Osteocyte (in vitro differentiated cells): ENCODE measurements around the gene CARD10. TPM values are rescaled to one million over a fixed set of nuclear protein-coding genes. Genes with fewer than 3 reads are reported as not detected.

Experiments used
- DNase-seq: peaks from one replicate; pipeline ENCODE4 v3.0.0; 2021; ENCODE audit warnings: mixed read lengths; ENCODE audit not compliant: unreplicated experiment; ENCODE audit errors: extremely low spot score
- H3K27ac Mint-ChIP-seq: one replicate; pipeline ENCODE4 v1.8.0; 2021; ENCODE audit warnings: mild to moderate bottlenecking, mixed read lengths; ENCODE audit not compliant: unreplicated experiment
- H3K27me3 Mint-ChIP-seq: one replicate; pipeline ENCODE4 v1.8.0; 2021; ENCODE audit warnings: mixed read lengths; ENCODE audit not compliant: unreplicated experiment
- H3K36me3 Mint-ChIP-seq: one replicate; pipeline ENCODE4 v1.8.0; 2021; ENCODE audit warnings: mixed read lengths; ENCODE audit not compliant: unreplicated experiment
- H3K4me1 Mint-ChIP-seq: one replicate; pipeline ENCODE4 v1.8.0; 2021; ENCODE audit warnings: mixed read lengths; ENCODE audit not compliant: unreplicated experiment
- H3K4me3 Mint-ChIP-seq: one replicate; pipeline ENCODE4 v1.8.0; 2021; ENCODE audit warnings: mild to moderate bottlenecking, moderate library complexity, mixed read lengths; ENCODE audit not compliant: unreplicated experiment
- H3K9me3 Mint-ChIP-seq: one replicate; pipeline ENCODE4 v1.8.0; 2021; ENCODE audit warnings: mixed read lengths; ENCODE audit not compliant: unreplicated experiment
- CTCF ChIP-seq: fragments of 200-600 bp; sonication (generic); IDR thresholded peaks from 2 replicates; pipeline ENCODE4 v1.5.0; 2021; ENCODE audit warnings: antibody characterized with exemption, mild to moderate bottlenecking, moderate library complexity
- total RNA-seq: library from RNA; stranded (reverse); gene quantifications from 2 replicates; pipeline ENCODE4 v1.2.1, GENCODE V29; 2021

The CARD10 gene
- total RNA-seq, 1 donor from 2014 or later: 31.5 TPM

DNA sequence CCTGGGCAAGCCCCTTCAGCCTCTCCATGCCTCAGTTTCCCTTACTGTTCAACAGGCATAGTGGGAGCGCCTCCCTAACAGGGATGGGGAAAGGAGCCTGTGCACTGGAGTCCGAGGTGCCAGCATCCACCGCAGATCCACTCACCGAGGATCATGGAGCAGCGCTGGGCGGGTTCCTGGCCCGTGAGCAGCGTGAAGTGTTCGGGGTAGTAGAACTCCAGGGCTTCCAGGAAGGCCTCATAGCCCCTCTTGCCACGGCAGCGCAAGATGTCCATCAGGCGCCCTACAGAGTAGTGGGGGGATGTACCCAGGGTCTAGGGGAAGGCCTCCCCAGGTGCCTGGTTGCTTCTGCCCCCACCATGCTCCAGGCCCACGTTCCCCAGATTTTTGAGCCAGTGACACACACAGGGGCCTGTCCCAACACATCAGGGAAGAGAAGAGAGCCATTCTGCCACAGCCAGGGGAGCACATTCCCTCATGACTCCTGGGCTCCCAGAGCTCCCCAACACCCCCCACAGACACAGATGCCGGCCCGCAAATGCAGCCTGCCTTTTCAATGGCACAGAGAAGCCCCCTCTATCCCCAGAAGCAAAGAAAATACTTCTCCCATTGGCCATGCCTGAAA, 1.3 kb downstream of the CARD10 start:
- peaks cover 16% of the 10 kb centered on the region for H3K36me3 Mint-ChIP-seq
- no peak for TF ChIP-seq CTCF

DNA sequence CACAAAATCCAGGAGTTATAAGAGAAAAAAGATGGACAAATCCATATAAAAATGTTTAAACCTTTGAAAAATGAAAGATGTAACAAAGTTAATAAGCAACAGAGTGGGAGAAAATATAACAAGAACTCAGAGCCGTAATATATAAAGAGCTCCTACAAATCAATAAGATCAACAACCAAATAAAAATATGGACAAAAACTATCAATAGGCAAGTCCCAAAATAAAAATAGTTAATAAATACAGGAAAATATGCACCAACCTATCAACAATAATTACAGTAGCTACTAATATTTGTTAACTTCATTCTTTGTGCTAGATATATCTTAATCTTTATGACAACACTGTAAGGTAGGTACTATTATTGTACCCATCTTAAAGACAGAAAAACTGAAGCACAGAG, 2.8 kb downstream of the CARD10 start:
- Mint-ChIP-seq H3K27ac (no peak overlapping the region), H3K4me1 (peaks cover 70% of the 10 kb centered on the region)

More for the DNA sequence above, 1.3 kb downstream of the CARD10 start:
- Mint-ChIP-seq H3K4me1 (peaks cover 60% of the 10 kb centered on the region), H3K27ac (peak overlapping the region; percentile 84), H3K27me3 (no peaks in the 10 kb centered on the region), H3K9me3 (peaks cover 3% of the 10 kb centered on the region), H3K4me3 (peak overlapping the region; percentile 89)
- DNase-seq: no peak

GRCh38 chr22:37515901-37516300, 3.3 kb downstream of the CARD10 start:
- peaks cover 20% of the 10 kb centered on the region for H3K36me3 Mint-ChIP-seq
- H3K27ac Mint-ChIP-seq: no peak overlapping the region
- peaks cover 3% of the 10 kb centered on the region for H3K9me3 Mint-ChIP-seq
- no peak for TF ChIP-seq CTCF
- no peak overlapping the region for H3K4me3 Mint-ChIP-seq
- no peaks in the 10 kb centered on the region for H3K27me3 Mint-ChIP-seq
- H3K4me1 Mint-ChIP-seq: peaks cover 69% of the 10 kb centered on the region
- no peak for DNase-seq

More for the DNA sequence above, 2.8 kb downstream of the CARD10 start:
- H3K9me3 Mint-ChIP-seq: peaks cover 3% of the 10 kb centered on the region
- no peak for TF ChIP-seq CTCF
- no peaks in the 10 kb centered on the region for H3K27me3 Mint-ChIP-seq
- DNase-seq: no peak
- peaks cover 19% of the 10 kb centered on the region for H3K36me3 Mint-ChIP-seq
- H3K4me3 Mint-ChIP-seq: peak overlapping the region; percentile 10

GRCh38 chr22:37514526-37515051, 4.6 kb downstream of the CARD10 start:
- Mint-ChIP-seq H3K9me3 (peaks cover 3% of the 10 kb centered on the region), H3K4me1 (peaks cover 74% of the 10 kb centered on the region), H3K27me3 (no peaks in the 10 kb centered on the region), H3K27ac (peak overlapping the region; percentile 56), H3K4me3 (no peak overlapping the region), H3K36me3 (peaks cover 20% of the 10 kb centered on the region)
- no peak for TF ChIP-seq CTCF
- DNase-seq: no peak

GRCh38 chr22:37511395-37512104, 7.7 kb downstream of the CARD10 start:
- Mint-ChIP-seq H3K27me3 (no peaks in the 10 kb centered on the region), H3K4me3 (no peak overlapping the region), H3K4me1 (peaks cover 64% of the 10 kb centered on the region), H3K9me3 (peaks cover 3% of the 10 kb centered on the region), H3K27ac (peak overlapping the region; percentile 92), H3K36me3 (peaks cover 23% of the 10 kb centered on the region)
- TF ChIP-seq CTCF: no peak
- no peak for DNase-seq
